GM18505 (cell line): ENCODE results near the gene PCMTD2.

Experiments
- ATAC-seq: cut with Tn5 transposase; IDR thresholded peaks from one replicate; pipeline ENCODE4 v1.9.1; 2021; ENCODE audit not compliant: unreplicated experiment
- POLR2A ChIP-seq: IDR thresholded peaks from 4 replicates; pipeline ENCODE4 v1.6.1; 2011; ENCODE audit warnings: borderline replicate concordance; ENCODE audit not compliant: insufficient read depth, insufficient read length; ENCODE audit errors: extremely low read depth

Gene PCMTD2

GRCh38 chr20:64253000-64253383, 2.6 kb upstream of the PCMTD2 start:
- no peak for ATAC-seq
- no peak for TF ChIP-seq POLR2A

GRCh38 chr20:64253443-64253842, 2.1 kb upstream of the PCMTD2 start:
- no peak for TF ChIP-seq POLR2A
- no peak for ATAC-seq

GRCh38 chr20:64254156-64254555, 1.4 kb upstream of the PCMTD2 start:
- no peak for TF ChIP-seq POLR2A

GRCh38 chr20:64254571-64255360, 782 bp upstream of the PCMTD2 start:
- no peak for ATAC-seq

More at GRCh38 chr20:64254156-64254555, 1.4 kb upstream of the PCMTD2 start:
- no peak for ATAC-seq

GRCh38 chr20:64256282-64256935, 861 bp downstream of the PCMTD2 start:
- no peak for ATAC-seq
- TF ChIP-seq POLR2A, result no peak

More at GRCh38 chr20:64254571-64255360, 782 bp upstream of the PCMTD2 start:
- no peak for TF ChIP-seq POLR2A

GRCh38 chr20:64257107-64257757, 1.7 kb downstream of the PCMTD2 start:
- TF ChIP-seq POLR2A, result no peak
- no peak for ATAC-seq

- no peak for TF ChIP-seq POLR2A
- ATAC-seq, result no peak
Measured at GRCh38 chr20:64258071-64258823, 2.7 kb downstream of the PCMTD2 start.

GRCh38 chr20:64260239-64260638, 4.7 kb downstream of the PCMTD2 start:
- TF ChIP-seq POLR2A, result no peak
- ATAC-seq, result no peak

GRCh38 chr20:64261138-64261537, 5.6 kb downstream of the PCMTD2 start:
- TF ChIP-seq POLR2A, result no peak
- no peak for ATAC-seq

- no peak for TF ChIP-seq POLR2A
- ATAC-seq, result no peak
Measured at GRCh38 chr20:64264091-64264490, 8.5 kb downstream of the PCMTD2 start.

- TF ChIP-seq POLR2A, result no peak
- ATAC-seq, result no peak
Measured at GRCh38 chr20:64265201-64265600, 9.7 kb downstream of the PCMTD2 start.

- no peak for TF ChIP-seq POLR2A
- ATAC-seq, result no peak
Measured at GRCh38 chr20:64266988-64267387, 11.4 kb downstream of the PCMTD2 start.

- ATAC-seq, result no peak
- no peak for TF ChIP-seq POLR2A
Measured at GRCh38 chr20:64268174-64268573, 12.6 kb downstream of the PCMTD2 start.
